Measurements from ENCODE around the gene OR1S1. TPM values are rescaled to one million over a fixed set of nuclear protein-coding genes. Genes with fewer than 3 reads are reported as not detected.

OR1S1 gene
- total RNA-seq, 1 experiment from 2014 or later: not detected

DNA sequence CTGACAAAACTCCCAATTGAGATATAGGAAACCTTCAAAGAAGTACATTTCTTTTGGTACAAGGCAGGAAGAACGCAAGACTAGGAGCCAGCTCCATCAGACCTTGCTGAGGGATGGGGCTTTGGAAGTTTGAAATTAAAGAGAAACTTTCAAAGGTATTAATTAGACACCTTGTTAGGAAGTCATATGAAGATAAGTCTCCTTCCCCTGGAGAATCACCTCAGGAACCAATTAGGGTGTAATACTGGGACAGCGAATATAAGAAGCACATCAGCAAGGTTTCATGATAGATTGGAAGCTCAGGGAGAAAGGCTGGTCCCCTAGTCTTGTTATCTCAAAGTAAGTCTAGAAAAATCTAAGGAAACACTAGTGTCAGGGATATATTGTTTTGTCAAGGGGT lies 23.8 kb upstream of the OR1S1 start, which contains the start of gene OR9Q2:
TSS of gene OR9Q2 (plus strand) at position 301 of the 400 bp plus-strand sequence. CDS start 1,421 bp downstream, outside the sequence.
- Histone ChIP-seq H3K4me2 (ENCODE audit: insufficient read depth, insufficient read length, low read length) (no peak within 1 kb of the TSS), H3K9ac (ENCODE audit: extremely low read depth, insufficient read length, low read length) (no peak within 1 kb of the TSS), H3K23ac (ENCODE audit: insufficient read length, low read depth, low read length) (no peak within 1 kb of the TSS), H3K4me1 (ENCODE audit: insufficient read depth, low read length) (no peaks in the 10 kb centered on the region), H4K5ac (ENCODE audit: insufficient read length, low read depth, low read length) (no peak within 1 kb of the TSS), H3K18ac (ENCODE audit: insufficient read length, low read depth, low read length) (no peak within 1 kb of the TSS), H4K20me1 (ENCODE audit: control insufficient read depth, insufficient read depth, insufficient read length) (no peaks in the 10 kb centered on the region), H2BK15ac (ENCODE audit: low read depth, low read length) (no peak within 1 kb of the TSS), H2BK20ac (ENCODE audit: low read depth, low read length, poor library complexity, severe bottlenecking) (no peak within 1 kb of the TSS), H3K79me2 (ENCODE audit: insufficient read depth, low read length) (no peaks in the 10 kb centered on the region), H2AFZ (ENCODE audit: low read length) (no peak within 1 kb of the TSS), H3K9me3 (ENCODE audit: control insufficient read depth, low read depth, low read length) (no peaks in the 10 kb centered on the region), H3K23me2 (ENCODE audit: insufficient read length, low read depth, low read length, poor library complexity, severe bottlenecking) (no peaks in the 10 kb centered on the region), H2BK12ac (ENCODE audit: insufficient read length, low read depth, low read length) (no peak within 1 kb of the TSS), H2BK5ac (ENCODE audit: insufficient read length, low read length) (no peak within 1 kb of the TSS), H4K91ac (ENCODE audit: insufficient read length, low read depth, low read length) (no peak within 1 kb of the TSS), H2BK120ac (ENCODE audit: low read depth, low read length, poor library complexity, severe bottlenecking) (no peak within 1 kb of the TSS), H3K27me3 (ENCODE audit: insufficient read depth, low read length) (no peaks in the 10 kb centered on the region), H3K79me1 (ENCODE audit: insufficient read depth, low read depth, low read length, poor library complexity, severe bottlenecking) (no peaks in the 10 kb centered on the region), H3K27ac (ENCODE audit: insufficient read length, low read depth, low read length) (no peak within 1 kb of the TSS), H3K4ac (ENCODE audit: low read depth, low read length) (no peak within 1 kb of the TSS), H3K14ac (ENCODE audit: insufficient read depth, low read length) (no peak within 1 kb of the TSS), H4K8ac (replicated peaks; ENCODE audit: insufficient read length, low read depth, low read length) (no peak within 1 kb of the TSS), H3K56ac (ENCODE audit: insufficient read length, low read depth, low read length) (no peak within 1 kb of the TSS), H2AK5ac (ENCODE audit: insufficient read length, low read length) (no peak within 1 kb of the TSS), H3T11ph (ENCODE audit: low read length) (no peak within 1 kb of the TSS)
- WGBS (ENCODE audit: extremely low coverage, insufficient read length, low lambda C conversion rate): no CpG with 5 or more reads among the region's 2 CpGs
- TF ChIP-seq CTCF (conservative IDR thresholded peaks at IDR 0.05): no peak
- no peak within 1 kb of the TSS for H3K27ac Mint-ChIP-seq
- H3K27me3 Mint-ChIP-seq (ENCODE audit: low read depth): peaks cover 2% of the 10 kb centered on the region; the same call in 1 of the 2 replicates
- no peak within 1 kb of the TSS for H3K4me3 Mint-ChIP-seq
- DNase-seq: no peak
- H3K4me1 Mint-ChIP-seq: no peaks in the 10 kb centered on the region
- H3K9me3 Mint-ChIP-seq: peaks cover 0 to 2% of the 10 kb centered on the region in 2 experiments; a peak in 1 of 5 replicates
- H3K36me3 Mint-ChIP-seq (ENCODE audit: insufficient read depth in 1 of 3, low read depth in 3 of 3): no peaks in the 10 kb centered on the region; a peak in 1 of 7 replicates
